Fibroblast of lung (primary cell): Measurements from ENCODE around the gene ACE.

Source experiments
- CTCF ChIP-seq, 2 donors: IDR thresholded peaks in 1 of 2; conservative IDR thresholded peaks in 1 of 2; 1 replicate in 1 of 2; 2 replicates in 1 of 2; pipeline ENCODE4 v1.5.1; 2011 to 2012; ENCODE audit warnings: low read length in 2 of 2, control low read depth in 1 of 2, inconsistent platforms in 1 of 2, low read depth in 1 of 2, mild to moderate bottlenecking in 1 of 2
- EZH2 ChIP-seq: IDR thresholded peaks from 2 replicates; pipeline ENCODE4 v1.5.1; 2012; ENCODE audit warnings: low read length, control low read depth, mild to moderate bottlenecking; ENCODE audit errors: missing control alignments

- no peak for TF ChIP-seq CTCF (conservative IDR thresholded peaks at IDR 0.05 in 1 of 2, IDR thresholded peaks at IDR 0.05 in 1 of 2; ENCODE audit: low read depth in 1 of 2, low read length in 2 of 2)
- no peak for TF ChIP-seq EZH2
These were observed 58.8 kb downstream of the ACE start for GRCh38 chr17:63535640-63536039.
